Stomach (tissue), 4 donors: ENCODE data around the gene MSX1.

Source experiments
- CTCF ChIP-seq, 7 experiments: fragments of 450-650 bp in 4 of 7; fragments of 200-600 bp in 3 of 7; sonication (generic) in 3 of 7; IDR thresholded peaks; one replicate each; pipeline ENCODE4 v1.5.1; 2016 to 2019; ENCODE audit warnings: antibody characterized with exemption in 7 of 7, control low read depth in 2 of 7, mild to moderate bottlenecking in 1 of 7
- EP300 ChIP-seq: sonication (generic); formaldehyde crosslinking; IDR thresholded peaks from one replicate; pipeline ENCODE4 v1.6.1; 2017; ENCODE audit warnings: antibody characterized with exemption
- POLR2A ChIP-seq, 4 donors: fragments of 450-650 bp; IDR thresholded peaks; one replicate each; pipeline ENCODE4 v1.6.1; 2016; ENCODE audit warnings: antibody characterized with exemption in 4 of 4, control low read depth in 2 of 4, mild to moderate bottlenecking in 1 of 4, moderate library complexity in 1 of 4
- POLR2AphosphoS5 ChIP-seq, 3 donors: sonication (generic); formaldehyde crosslinking; IDR thresholded peaks; one replicate each; pipeline ENCODE4 v1.6.1; 2016; ENCODE audit warnings: antibody characterized with exemption in 3 of 3

- TF ChIP-seq CTCF (IDR thresholded peaks at IDR 0.05): no peak
- no peak for TF ChIP-seq POLR2A (IDR thresholded peaks at IDR 0.05)
- no peak for TF ChIP-seq EP300
- no peak for TF ChIP-seq POLR2AphosphoS5 (IDR thresholded peaks at IDR 0.05)
Measured at GRCh38 chr4:4852591-4853362, 6.7 kb upstream of the MSX1 start.
